Measurements from ENCODE around the gene CCDC146.

GRCh38 chr7:77254429-77254828 is 132.0 kb downstream of the CCDC146 start:
- TF ChIP-seq, protein P1, sequence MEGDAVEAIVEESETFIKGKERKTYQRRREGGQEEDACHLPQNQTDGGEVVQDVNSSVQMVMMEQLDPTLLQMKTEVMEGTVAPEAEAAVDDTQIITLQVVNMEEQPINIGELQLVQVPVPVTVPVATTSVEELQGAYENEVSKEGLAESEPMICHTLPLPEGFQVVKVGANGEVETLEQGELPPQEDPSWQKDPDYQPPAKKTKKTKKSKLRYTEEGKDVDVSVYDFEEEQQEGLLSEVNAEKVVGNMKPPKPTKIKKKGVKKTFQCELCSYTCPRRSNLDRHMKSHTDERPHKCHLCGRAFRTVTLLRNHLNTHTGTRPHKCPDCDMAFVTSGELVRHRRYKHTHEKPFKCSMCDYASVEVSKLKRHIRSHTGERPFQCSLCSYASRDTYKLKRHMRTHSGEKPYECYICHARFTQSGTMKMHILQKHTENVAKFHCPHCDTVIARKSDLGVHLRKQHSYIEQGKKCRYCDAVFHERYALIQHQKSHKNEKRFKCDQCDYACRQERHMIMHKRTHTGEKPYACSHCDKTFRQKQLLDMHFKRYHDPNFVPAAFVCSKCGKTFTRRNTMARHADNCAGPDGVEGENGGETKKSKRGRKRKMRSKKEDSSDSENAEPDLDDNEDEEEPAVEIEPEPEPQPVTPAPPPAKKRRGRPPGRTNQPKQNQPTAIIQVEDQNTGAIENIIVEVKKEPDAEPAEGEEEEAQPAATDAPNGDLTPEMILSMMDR (conservative IDR thresholded peaks at IDR 0.05; ENCODE audit: low read depth, low read length), result no peak
- TF ChIP-seq EZH2 (IDR thresholded peaks at IDR 0.05; ENCODE audit: low read length, unreplicated experiment), result no peak
